HCT116 (cell line): ENCODE results near the gene PDE9A. TPM values are rescaled to one million over a fixed set of nuclear protein-coding genes. Genes with fewer than 3 reads are reported as not detected.

Experiments used
- ATAC-seq: fragments of 200-7000 bp; cut with Tn5 transposase; 2 replicates; pipeline ENCODE4 v1.9.1; 2020; ENCODE audit warnings: mild to moderate bottlenecking, moderate library complexity
- BruUV-seq: library from RNA; stranded (reverse); fragments of 400-500 nt; replicated peaks from 2 replicates; lab custom pipeline; 2021; lab: Mats Ljungman, UMichigan
- CTCF ChIA-PET: fragments of 300-600 bp; sonication (Branson Sonifier 250); formaldehyde crosslinking; loops from one replicate; lab custom pipeline; 2021; ENCODE audit warnings: antibody characterized with exemption; lab: Charles Lee
- POLR2A ChIA-PET: fragments of 300-600, 350-600 bp; sonication (Branson Sonifier 250); formaldehyde crosslinking; loops from one replicate; lab custom pipeline; 2021; ENCODE audit warnings: antibody characterized with exemption; lab: Charles Lee
- RAD21 ChIA-PET, 2 experiments: fragments of 300-600 bp; sonication (Branson Sonifier 250); formaldehyde crosslinking; loops; one replicate each; lab custom pipeline; 2023; ENCODE audit warnings: low total read pairs in 2 of 2; ENCODE audit not compliant: uncharacterized antibody in 2 of 2, unreplicated experiment in 2 of 2, low non-redundant PET in 1 of 2; lab: Charles Lee
- DNase-seq: peaks from one replicate; pipeline ENCODE4 v3.0.0-alpha.2; 2010; ENCODE audit warnings: low read depth, low spot score
- H2AFZ ChIP-seq: fragments of 200-600 bp; shearing (Covaris generic), sonication (generic); 2 replicates; pipeline ENCODE4 v1.6.1; 2017; ENCODE audit warnings: low read depth, mixed run types, mixed read lengths, antibody characterized with exemption, low read length; ENCODE audit not compliant: poor library complexity, severe bottlenecking
- H3K27ac ChIP-seq: 2 replicates; pipeline ENCODE4 v1.5.1; 2012; ENCODE audit warnings: low read depth, low read length
- H3K27me3 ChIP-seq: fragments of 200-600 bp; sonication (generic); 2 replicates; pipeline ENCODE4 v1.6.1; 2016; ENCODE audit warnings: mixed run types, low read length, mixed read lengths; ENCODE audit not compliant: insufficient read depth
- H3K36me3 ChIP-seq, 2 experiments: fragments of 200-500 bp in 1 of 2; fragments of 200-600 bp in 1 of 2; sonication (Bioruptor generic) in 1 of 2; sonication (generic) in 1 of 2; 2 replicates each; pipeline versions ENCODE4 v1.5.1 to v1.6.1; 2014 to 2016; ENCODE audit warnings: low read length in 2 of 2, inconsistent platforms in 1 of 2, mixed read lengths in 1 of 2, mixed run types in 1 of 2; ENCODE audit not compliant: insufficient read depth in 2 of 2, control insufficient read depth in 1 of 2
- H3K4me1 ChIP-seq, 2 experiments: fragments of 200-600 bp in 1 of 2; sonication (generic) in 1 of 2; 2 replicates each; pipeline versions ENCODE4 v1.5.1 to v1.6.1; 2012 to 2017; ENCODE audit warnings: low read length in 2 of 2, inconsistent platforms in 1 of 2, mild to moderate bottlenecking in 1 of 2, mixed read lengths in 1 of 2, mixed run types in 1 of 2, moderate library complexity in 1 of 2; ENCODE audit not compliant: insufficient read depth in 2 of 2, control insufficient read depth in 1 of 2
- H3K4me2 ChIP-seq: fragments of 200-600 bp; sonication (generic); 2 replicates; pipeline ENCODE4 v1.6.1; 2017; ENCODE audit warnings: mixed run types, low read length, mixed read lengths
- H3K4me3 ChIP-seq, 2 experiments: fragments of 200-600 bp in 1 of 2; sonication (generic) in 1 of 2; replicated peaks in 1 of 2; 2 replicates each; pipeline ENCODE4 v1.5.1; 2011 to 2016; ENCODE audit warnings: low read length in 2 of 2, control low read depth in 1 of 2, low read depth in 1 of 2, mild to moderate bottlenecking in 1 of 2, mixed read lengths in 1 of 2, mixed run types in 1 of 2
- H3K79me2 ChIP-seq: fragments of 200-600 bp; sonication (generic); 2 replicates; pipeline ENCODE4 v1.6.1; 2017; ENCODE audit warnings: mild to moderate bottlenecking, mixed run types, low read length, moderate library complexity, mixed read lengths; ENCODE audit not compliant: insufficient read depth
- H3K9ac ChIP-seq: fragments of 200-600 bp; sonication (generic); 2 replicates; pipeline ENCODE4 v1.6.1; 2016; ENCODE audit warnings: low read length, mixed read lengths
- H3K9me2 ChIP-seq: fragments of 200-600 bp; sonication (generic), shearing (Covaris generic); 2 replicates; pipeline ENCODE4 v1.6.1; 2017; ENCODE audit warnings: mixed run types, mild to moderate bottlenecking, moderate library complexity; ENCODE audit not compliant: insufficient read depth
- H3K9me3 ChIP-seq, 2 experiments: fragments of 200-500 bp in 1 of 2; fragments of 200-600 bp in 1 of 2; sonication (Bioruptor generic) in 1 of 2; sonication (generic) in 1 of 2; 2 replicates each; pipeline ENCODE4 v1.6.1; 2014 to 2017; ENCODE audit warnings: low read length in 2 of 2, mixed read lengths in 2 of 2, inconsistent platforms in 1 of 2, low read depth in 1 of 2, mild to moderate bottlenecking in 1 of 2, mixed run types in 1 of 2, moderate library complexity in 1 of 2; ENCODE audit not compliant: control insufficient read depth in 1 of 2, insufficient read depth in 1 of 2
- H4K20me1 ChIP-seq: fragments of 200-600 bp; sonication (generic), shearing (Covaris generic); 2 replicates; pipeline ENCODE4 v1.6.1; 2017; ENCODE audit warnings: mixed run types, mild to moderate bottlenecking, moderate library complexity; ENCODE audit not compliant: insufficient read depth
- ATF3 ChIP-seq: IDR thresholded peaks from 2 replicates; pipeline ENCODE4 v1.6.1; 2012
- CBX3 ChIP-seq: IDR thresholded peaks from 2 replicates; pipeline ENCODE4 v1.6.1; 2012; ENCODE audit warnings: low read depth
- CEBPB ChIP-seq: IDR thresholded peaks from 2 replicates; pipeline ENCODE4 v1.6.1; 2012; ENCODE audit warnings: low read depth
- CTCF ChIP-seq, 3 experiments: fragments of 200-600 bp in 1 of 3; sonication (generic) in 1 of 3; IDR thresholded peaks in 2 of 3; conservative IDR thresholded peaks in 1 of 3; 2 replicates each; pipeline ENCODE4 v1.5.1; 2012 to 2017; ENCODE audit warnings: low read depth in 2 of 3, low read length in 2 of 3, antibody characterized with exemption in 1 of 3, borderline replicate concordance in 1 of 3, control low read depth in 1 of 3, mild to moderate bottlenecking in 1 of 3, mixed read lengths in 1 of 3, mixed run types in 1 of 3, moderate library complexity in 1 of 3; ENCODE audit not compliant: insufficient read depth in 1 of 3
- EZH2 ChIP-seq: fragments of 200-600 bp; sonication (generic); IDR thresholded peaks from 2 replicates; pipeline ENCODE4 v1.6.1; 2017; ENCODE audit warnings: antibody characterized with exemption, mixed run types
- JUND ChIP-seq: IDR thresholded peaks from 2 replicates; pipeline ENCODE4 v1.6.1; 2012
- MAX ChIP-seq: IDR thresholded peaks from 2 replicates; pipeline ENCODE4 v1.6.1; 2012
- POLR2AphosphoS5 ChIP-seq: IDR thresholded peaks from 2 replicates; pipeline ENCODE4 v1.6.1; 2011; ENCODE audit warnings: mild to moderate bottlenecking, low read depth, low read length, moderate library complexity
- REST ChIP-seq: IDR thresholded peaks from 2 replicates; pipeline ENCODE4 v1.6.1; 2012; ENCODE audit warnings: low read depth
- SIN3A ChIP-seq: IDR thresholded peaks from 2 replicates; pipeline ENCODE4 v1.6.1; 2012; ENCODE audit warnings: low read depth
- TCF7L2 ChIP-seq: IDR thresholded peaks from 2 replicates; pipeline ENCODE4 v1.7.0; 2011; ENCODE audit warnings: borderline replicate concordance, inconsistent platforms; ENCODE audit not compliant: insufficient read depth, insufficient read length; ENCODE audit errors: extremely low read depth
- ZBTB33 ChIP-seq: IDR thresholded peaks from 2 replicates; pipeline ENCODE4 v1.6.1; 2011; ENCODE audit warnings: mild to moderate bottlenecking, low read length, moderate library complexity; ENCODE audit not compliant: insufficient replicate concordance; ENCODE audit errors: extremely low read depth
- ZFX ChIP-seq: fragments of 450-650 bp; IDR thresholded peaks from 2 replicates; pipeline ENCODE4 v1.6.1; 2017
- ZNF274 ChIP-seq: fragments of 200-500 bp; sonication (Bioruptor generic); IDR thresholded peaks from 2 replicates; pipeline ENCODE4 v1.6.1; 2014; ENCODE audit warnings: mild to moderate bottlenecking, low read depth, low read length, inconsistent platforms
- intact Hi-C: fragments of 100-400 bp; cut with micrococcal nuclease; formaldehyde crosslinking; loops from 2 replicates; pipeline ENCODE4 v1.10.0; 2022
- total RNA-seq: library from RNA; stranded (reverse); gene quantifications from one replicate; pipeline ENCODE4 v1.2.1, GENCODE V29; 2021; ENCODE audit not compliant: unreplicated experiment

The PDE9A gene
- total RNA-seq, 1 experiment from 2014 or later = 31.4 TPM

GRCh38 chr21:42657676-42658319 lies 4.4 kb downstream of the PDE9A start:
- no peak overlapping the region for H3K4me3 ChIP-seq
- DNase-seq = no peak
- intact Hi-C loops = loop anchor here (10.0 kb wide), 1 partner anchor 67 kb away; no protein-coding TSS in a partner anchor
- no peak overlapping the region for H3K9ac ChIP-seq
- H3K4me2 ChIP-seq = no peak overlapping the region
- ATAC-seq = no peak
- ChIA-PET POLR2A (no interaction called here), CTCF (no interaction called here), RAD21 (no interaction called here)
- no peaks in the 10 kb centered on the region for H4K20me1 ChIP-seq
- H3K4me1 ChIP-seq = peaks cover 9 to 19% of the 10 kb centered on the region in 2 experiments; a peak in 3 of 4 replicates
- no TSS peak for BruUV-seq
- H2AFZ ChIP-seq = no peak overlapping the region
- no peaks in the 10 kb centered on the region for H3K36me3 ChIP-seq
- no peaks in the 10 kb centered on the region for H3K9me2 ChIP-seq
- H3K27ac ChIP-seq = no peak overlapping the region
- no peaks in the 10 kb centered on the region for H3K27me3 ChIP-seq
- TF ChIP-seq ZFX = no peak
- TF ChIP-seq JUND = no peak
- TF ChIP-seq CEBPB = no peak
- TF ChIP-seq ZBTB33 = no peak
- no peak for TF ChIP-seq CTCF (IDR thresholded peaks at IDR 0.05 in 2 of 3, conservative IDR thresholded peaks at IDR 0.05 in 1 of 3; ENCODE audit: borderline replicate concordance in 1 of 3, insufficient read depth in 1 of 3, low read depth in 2 of 3, low read length in 2 of 3)
- no peak for TF ChIP-seq POLR2AphosphoS5
- TF ChIP-seq ZNF274 = no peak
- no peak for TF ChIP-seq REST
- TF ChIP-seq EZH2 = no peak
- TF ChIP-seq MAX = no peak
- TF ChIP-seq CBX3 = no peak
- TF ChIP-seq ATF3 = no peak
- TF ChIP-seq TCF7L2 = no peak
- TF ChIP-seq SIN3A = no peak
- no peaks in the 10 kb centered on the region for H3K9me3 ChIP-seq
- H3K79me2 ChIP-seq = peaks cover 32% of the 10 kb centered on the region; the same call in 1 of the 2 replicates
